ENCODE results near the gene CDK4. TPM values are rescaled to one million over a fixed set of nuclear protein-coding genes. Genes with fewer than 3 reads are reported as not detected.
"Not testable (repeated sequence)": the region's sequence is repeated elsewhere in the genome, so short reads cannot be mapped to it uniquely, and the experiment has no call there.

The CDK4 gene
- total RNA-seq, 2 experiments from 2014 or later = 275 to 304 TPM

- Mint-ChIP-seq H3K27me3 (peaks cover 3% of the 10 kb centered on the region), H3K27ac (no peak overlapping the region), H3K36me3 (peaks cover 11% of the 10 kb centered on the region), H3K4me1 (peaks cover 17% of the 10 kb centered on the region), H3K9me3 (no peaks in the 10 kb centered on the region), H3K4me3 (no peak overlapping the region)
- DNase-seq = no peak
Measured at GRCh38 chr12:57777367-57777766, 25.3 kb upstream of the CDK4 start.

GRCh38 chr12:57776247-57776587 is 24.1 kb upstream of the CDK4 start:
- no peak overlapping the region for H3K4me3 Mint-ChIP-seq
- H3K27me3 Mint-ChIP-seq = peaks cover 3% of the 10 kb centered on the region
- H3K4me1 Mint-ChIP-seq = peaks cover 9% of the 10 kb centered on the region
- no peaks in the 10 kb centered on the region for H3K9me3 Mint-ChIP-seq
- DNase-seq = no peak
- H3K27ac Mint-ChIP-seq = no peak overlapping the region
- H3K36me3 Mint-ChIP-seq = peaks cover 12% of the 10 kb centered on the region

GRCh38 chr12:57775563-57776246 is 23.6 kb upstream of the CDK4 start:
- H3K27me3 Mint-ChIP-seq = peaks cover 3% of the 10 kb centered on the region
- H3K36me3 Mint-ChIP-seq = peaks cover 14% of the 10 kb centered on the region
- no peak overlapping the region for H3K27ac Mint-ChIP-seq
- H3K9me3 Mint-ChIP-seq = no peaks in the 10 kb centered on the region
- H3K4me3 Mint-ChIP-seq = no peak overlapping the region
- H3K4me1 Mint-ChIP-seq = peaks cover 13% of the 10 kb centered on the region
- no peak for DNase-seq

GRCh38 chr12:57775044-57775443 is 22.9 kb upstream of the CDK4 start:
- no peak overlapping the region for H3K4me3 Mint-ChIP-seq
- H3K27me3 Mint-ChIP-seq = peaks cover 3% of the 10 kb centered on the region
- no peak overlapping the region for H3K27ac Mint-ChIP-seq
- H3K9me3 Mint-ChIP-seq = no peaks in the 10 kb centered on the region
- no peak for DNase-seq
- H3K4me1 Mint-ChIP-seq = peaks cover 14% of the 10 kb centered on the region
- H3K36me3 Mint-ChIP-seq = peaks cover 18% of the 10 kb centered on the region

GRCh38 chr12:57774634-57775033 is 22.5 kb upstream of the CDK4 start:
- not testable (repeated sequence) for DNase-seq, H3K9me3 Mint-ChIP-seq, H3K27ac Mint-ChIP-seq, H3K27me3 Mint-ChIP-seq, H3K4me3 Mint-ChIP-seq
- H3K4me1 Mint-ChIP-seq = peaks cover 14% of the 10 kb centered on the region
- H3K36me3 Mint-ChIP-seq = peaks cover 22% of the 10 kb centered on the region

GRCh38 chr12:57772429-57773322 is 20.6 kb upstream of the CDK4 start, which contains the start of gene EEF1AKMT3:
Gene EEF1AKMT3 (plus strand): TSS chr12:57772614. CDS start chr12:57772725, 111 bp downstream.
- Mint-ChIP-seq H3K9me3 (no peaks in the 10 kb centered on the region), H3K27ac (peak within 1 kb of the TSS; percentile 98), H3K4me1 (peaks cover 14% of the 10 kb centered on the region), H3K27me3 (peaks cover 3% of the 10 kb centered on the region), H3K4me3 (peak within 1 kb of the TSS; percentile 97), H3K36me3 (peaks cover 39% of the 10 kb centered on the region)
- DNase-seq = peak; percentile 40

GRCh38 chr12:57771873-57772428 is 19.8 kb upstream of the CDK4 start, which contains the start of gene METTL1:
Gene METTL1 (minus strand): TSS chr12:57772105. CDS start chr12:57772083, 22 bp downstream.
- Mint-ChIP-seq H3K27ac (peak within 1 kb of the TSS; percentile 98), H3K4me3 (peak within 1 kb of the TSS; percentile 97), H3K9me3 (no peaks in the 10 kb centered on the region), H3K4me1 (peaks cover 20% of the 10 kb centered on the region), H3K36me3 (peaks cover 43% of the 10 kb centered on the region), H3K27me3 (peaks cover 4% of the 10 kb centered on the region)
- DNase-seq = peak; percentile 94

- peak; percentile 91 for DNase-seq
- peak overlapping the region; percentile 97 for H3K4me3 Mint-ChIP-seq
- peaks cover 43% of the 10 kb centered on the region for H3K36me3 Mint-ChIP-seq
- peaks cover 26% of the 10 kb centered on the region for H3K4me1 Mint-ChIP-seq
- no peaks in the 10 kb centered on the region for H3K9me3 Mint-ChIP-seq
- peaks cover 7% of the 10 kb centered on the region for H3K27me3 Mint-ChIP-seq
- H3K27ac Mint-ChIP-seq = peak overlapping the region; percentile 98
Measured at GRCh38 chr12:57771236-57771872, 19.2 kb upstream of the CDK4 start.

- Mint-ChIP-seq H3K4me1 (peaks cover 28% of the 10 kb centered on the region), H3K36me3 (peaks cover 42% of the 10 kb centered on the region), H3K4me3 (peak overlapping the region; percentile 97), H3K9me3 (no peaks in the 10 kb centered on the region), H3K27me3 (peaks cover 7% of the 10 kb centered on the region), H3K27ac (peak overlapping the region; percentile 59)
- DNase-seq = no peak
Measured at GRCh38 chr12:57770734-57771133, 18.6 kb upstream of the CDK4 start.

- no peaks in the 10 kb centered on the region for H3K9me3 Mint-ChIP-seq
- peaks cover 7% of the 10 kb centered on the region for H3K27me3 Mint-ChIP-seq
- peaks cover 34% of the 10 kb centered on the region for H3K4me1 Mint-ChIP-seq
- peaks cover 42% of the 10 kb centered on the region for H3K36me3 Mint-ChIP-seq
- H3K4me3 Mint-ChIP-seq = no peak overlapping the region
- DNase-seq = no peak
- H3K27ac Mint-ChIP-seq = no peak overlapping the region
Measured at GRCh38 chr12:57769594-57769993, 17.5 kb upstream of the CDK4 start.

GRCh38 chr12:57767876-57768275 is 15.8 kb upstream of the CDK4 start:
- no peak overlapping the region for H3K4me3 Mint-ChIP-seq
- peaks cover 54% of the 10 kb centered on the region for H3K36me3 Mint-ChIP-seq
- H3K27me3 Mint-ChIP-seq = peaks cover 6% of the 10 kb centered on the region
- peaks cover 46% of the 10 kb centered on the region for H3K4me1 Mint-ChIP-seq
- H3K9me3 Mint-ChIP-seq = no peaks in the 10 kb centered on the region
- H3K27ac Mint-ChIP-seq = no peak overlapping the region
- DNase-seq = no peak

GRCh38 chr12:57767305-57767698 is 15.2 kb upstream of the CDK4 start:
- Mint-ChIP-seq H3K27ac (no peak overlapping the region), H3K9me3 (no peaks in the 10 kb centered on the region), H3K36me3 (peaks cover 53% of the 10 kb centered on the region), H3K27me3 (peaks cover 5% of the 10 kb centered on the region), H3K4me3 (no peak overlapping the region), H3K4me1 (peaks cover 47% of the 10 kb centered on the region)
- no peak for DNase-seq

GRCh38 chr12:57766464-57767304 is 14.6 kb upstream of the CDK4 start, which contains the start of gene CYP27B1:
Gene CYP27B1 (minus strand): TSS chr12:57767078. CDS start chr12:57767041, 37 bp downstream.
- no peaks in the 10 kb centered on the region for H3K9me3 Mint-ChIP-seq
- peak within 1 kb of the TSS; percentile 89 for H3K4me3 Mint-ChIP-seq

More at GRCh38 chr12:57766464-57767304, 14.6 kb upstream of the CDK4 start, which contains the start of gene CYP27B1:
- Mint-ChIP-seq H3K27ac (peak within 1 kb of the TSS; percentile 3), H3K4me1 (peaks cover 49% of the 10 kb centered on the region), H3K27me3 (peaks cover 5% of the 10 kb centered on the region), H3K36me3 (peaks cover 51% of the 10 kb centered on the region)
- DNase-seq = no peak

Measured in activated naive CD8-positive, alpha-beta T cell treated with anti-CD3 and anti-CD28 coated beads for 36 hours (primary cell).